GM12891 (cell line): Measurements from ENCODE around the gene TNKS1BP1.
"Not testable (repeated sequence)": the region's sequence is repeated elsewhere in the genome, so short reads cannot be mapped to it uniquely, and the experiment has no call there.

Source experiments
- DNase-seq: peaks from one replicate; pipeline ENCODE4 v3.0.0; 2011; ENCODE audit warnings: low spot score; ENCODE audit not compliant: insufficient read length
- FAIRE-seq: peaks from 2 replicates; lab custom pipeline; 2011; peaks lifted over from hg19 to GRCh38; lab: Jason Lieb, UNC
- PAX5 ChIP-seq: IDR thresholded peaks from 2 replicates; pipeline ENCODE4 v1.6.1; 2011; ENCODE audit warnings: low read length, moderate library complexity, mild to moderate bottlenecking; ENCODE audit not compliant: insufficient read depth, severe bottlenecking
- POLR2A ChIP-seq: IDR thresholded peaks from 2 replicates; pipeline ENCODE4 v1.6.1; 2011; ENCODE audit warnings: low read depth, low read length, control low read depth
- POLR2AphosphoS5 ChIP-seq: IDR thresholded peaks from 2 replicates; pipeline ENCODE4 v1.6.1; 2011; ENCODE audit warnings: low read depth, low read length, control low read depth
- POU2F2 ChIP-seq: IDR thresholded peaks from 2 replicates; pipeline ENCODE4 v1.6.1; 2011; ENCODE audit warnings: low read depth, mild to moderate bottlenecking, control low read depth, low read length, moderate library complexity
- SPI1 ChIP-seq: IDR thresholded peaks from 2 replicates; pipeline ENCODE4 v1.6.1; 2011; ENCODE audit warnings: low read depth, low read length, control low read depth
- TAF1 ChIP-seq: IDR thresholded peaks from 2 replicates; pipeline ENCODE4 v1.6.1; 2011; ENCODE audit warnings: low read depth, low read length, control low read depth

TNKS1BP1 gene

DNA sequence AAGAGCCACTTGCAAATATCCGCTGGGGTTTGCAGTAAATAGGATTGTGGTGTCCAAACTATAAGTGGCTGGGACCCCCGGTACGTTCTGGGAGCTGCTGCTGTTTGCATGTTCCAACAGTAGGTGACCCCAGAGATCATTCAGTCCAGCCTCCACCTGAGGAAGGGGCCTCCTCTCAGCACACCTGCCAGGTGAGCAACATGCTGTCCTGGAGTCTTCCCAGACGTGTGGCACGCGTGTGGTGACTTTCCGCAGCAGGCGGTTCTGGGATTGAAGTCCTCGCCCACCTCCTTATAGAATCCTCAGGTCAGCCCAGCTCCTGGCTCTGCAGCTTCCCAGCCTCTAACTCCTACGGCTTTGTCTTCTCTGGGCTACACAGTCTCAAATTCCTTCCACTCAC is 20.1 kb upstream of the TNKS1BP1 start:
- DNase-seq (no peak), FAIRE-seq (no peak)
- TF ChIP-seq PAX5 (no peak), TAF1 (no peak), POLR2AphosphoS5 (no peak), POU2F2 (no peak)

DNA sequence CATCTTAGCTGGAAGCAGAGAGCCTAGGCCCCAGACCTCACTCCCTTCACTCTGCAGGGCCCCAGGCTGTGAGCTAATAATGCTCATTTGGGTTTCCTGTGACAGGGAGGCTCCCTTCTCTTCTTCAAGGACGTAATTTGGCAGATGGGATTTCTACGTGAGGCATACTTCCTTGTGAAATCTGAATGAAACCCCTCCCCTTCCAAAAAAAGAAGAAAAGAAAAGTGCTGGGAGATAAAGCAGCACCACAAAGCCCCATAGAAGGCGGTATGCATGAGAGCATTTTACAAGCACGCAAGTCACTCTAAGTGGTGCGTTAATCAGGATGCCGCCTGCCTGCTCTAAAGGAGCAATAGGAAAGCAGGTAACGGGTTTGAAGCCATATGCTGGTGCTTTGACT is 19.1 kb upstream of the TNKS1BP1 start:
- DNase-seq (no peak), FAIRE-seq (no peak)
- TF ChIP-seq TAF1 = no peak
- TF ChIP-seq POLR2AphosphoS5 = no peak
- TF ChIP-seq SPI1 = no peak
- no peak for TF ChIP-seq POU2F2
- TF ChIP-seq PAX5 = no peak
- TF ChIP-seq POLR2A = no peak

DNA sequence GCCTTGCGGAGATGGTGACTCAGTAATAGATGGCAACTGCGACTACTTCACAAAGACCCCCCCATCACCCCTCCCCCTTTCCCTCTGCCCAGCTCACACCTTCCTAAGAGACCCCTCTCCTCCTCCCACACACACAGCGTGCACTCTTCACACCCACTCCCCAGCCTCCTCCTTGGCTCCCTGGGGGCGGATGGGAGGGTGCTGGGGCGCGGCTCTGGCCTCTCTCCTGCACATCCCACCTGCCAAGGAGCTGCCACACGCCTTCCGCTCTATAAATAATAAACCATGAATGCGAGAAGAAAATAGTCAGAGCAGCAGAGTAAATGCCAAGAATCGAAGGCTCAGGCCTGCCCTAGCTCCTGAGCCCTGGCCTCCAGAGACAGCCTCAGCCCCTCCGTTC is 17.9 kb upstream of the TNKS1BP1 start:
- DNase-seq (no peak), FAIRE-seq (no peak)
- TF ChIP-seq PAX5 = no peak
- no peak for TF ChIP-seq POLR2AphosphoS5
- TF ChIP-seq TAF1 = no peak
- TF ChIP-seq POLR2A = no peak
- no peak for TF ChIP-seq SPI1
- TF ChIP-seq POU2F2 = no peak

- DNase-seq (no peak), FAIRE-seq (no peak)
- no peak for TF ChIP-seq POLR2A
- no peak for TF ChIP-seq POLR2AphosphoS5
- no peak for TF ChIP-seq TAF1
Observed at GRCh38 chr11:57341250-57341808, 16.6 kb upstream of the TNKS1BP1 start.

DNA sequence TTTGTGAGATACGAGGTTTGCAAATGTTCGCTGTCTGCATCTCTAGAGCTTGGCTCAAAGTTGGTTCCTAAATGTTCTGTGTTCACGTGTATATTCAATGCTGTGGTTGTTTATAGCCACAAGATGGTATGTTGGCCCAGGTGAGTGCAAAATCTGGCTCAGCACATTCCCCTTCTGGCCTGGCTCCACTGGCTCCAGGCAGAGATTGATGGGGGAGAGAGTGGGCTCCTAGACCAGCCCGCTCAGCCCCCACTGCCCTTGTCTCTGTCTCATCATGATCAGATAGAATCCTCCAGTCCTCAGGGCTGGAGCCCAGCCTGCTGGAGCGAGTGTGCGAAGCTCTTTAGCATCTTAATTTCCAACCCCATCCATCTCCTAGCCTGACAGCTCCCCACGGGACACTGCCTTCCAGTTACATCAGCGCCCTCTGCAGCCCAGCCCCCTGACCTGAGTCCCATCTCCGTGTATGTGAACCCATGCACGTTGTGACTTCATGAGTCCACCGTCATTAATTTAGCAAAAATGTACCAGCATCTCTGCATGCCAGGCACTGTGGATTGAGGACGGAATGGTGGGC is 15.4 kb upstream of the TNKS1BP1 start:
- no peak for FAIRE-seq
- no peak for DNase-seq
- TF ChIP-seq POLR2AphosphoS5 = no peak
- no peak for TF ChIP-seq PAX5
- TF ChIP-seq SPI1 = no peak
- no peak for TF ChIP-seq POLR2A
- no peak for TF ChIP-seq TAF1
- TF ChIP-seq POU2F2 = no peak

DNA sequence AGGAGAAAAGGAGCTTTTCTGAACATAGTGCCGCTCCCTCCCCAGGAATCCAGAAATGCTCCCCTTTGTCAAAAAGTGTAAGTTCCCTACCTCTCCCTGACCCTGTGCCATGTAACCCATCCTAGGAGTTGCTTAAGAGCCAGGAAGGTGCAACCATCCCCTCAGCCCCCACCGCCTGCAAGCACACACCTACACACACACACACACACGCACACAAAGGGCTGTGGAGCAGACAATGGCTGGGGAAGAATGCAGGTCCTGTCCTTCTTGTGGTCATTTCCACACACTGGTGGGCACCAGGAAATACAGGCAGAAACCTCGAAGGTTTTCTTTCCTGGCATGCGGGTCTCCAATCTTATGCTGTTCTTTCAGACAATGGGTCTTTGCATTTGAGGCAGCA is 14.6 kb upstream of the TNKS1BP1 start:
- DNase-seq (no peak), FAIRE-seq (no peak)
- TF ChIP-seq TAF1 = no peak

- no peak for DNase-seq
- FAIRE-seq = no peak
- TF ChIP-seq POU2F2 (no peak), TAF1 (no peak), SPI1 (no peak), POLR2AphosphoS5 (no peak), POLR2A (no peak), PAX5 (no peak)
Observed at GRCh38 chr11:57338142-57338541, 13.4 kb upstream of the TNKS1BP1 start, which contains the start of gene P2RX3. Gene P2RX3, plus strand, starts transcription at chr11:57338352. Its CDS starts 199 bp downstream, at chr11:57338551.

GRCh38 chr11:57336856-57337255 is 12.1 kb upstream of the TNKS1BP1 start:
- DNase-seq, FAIRE-seq: not testable (repeated sequence)

DNA sequence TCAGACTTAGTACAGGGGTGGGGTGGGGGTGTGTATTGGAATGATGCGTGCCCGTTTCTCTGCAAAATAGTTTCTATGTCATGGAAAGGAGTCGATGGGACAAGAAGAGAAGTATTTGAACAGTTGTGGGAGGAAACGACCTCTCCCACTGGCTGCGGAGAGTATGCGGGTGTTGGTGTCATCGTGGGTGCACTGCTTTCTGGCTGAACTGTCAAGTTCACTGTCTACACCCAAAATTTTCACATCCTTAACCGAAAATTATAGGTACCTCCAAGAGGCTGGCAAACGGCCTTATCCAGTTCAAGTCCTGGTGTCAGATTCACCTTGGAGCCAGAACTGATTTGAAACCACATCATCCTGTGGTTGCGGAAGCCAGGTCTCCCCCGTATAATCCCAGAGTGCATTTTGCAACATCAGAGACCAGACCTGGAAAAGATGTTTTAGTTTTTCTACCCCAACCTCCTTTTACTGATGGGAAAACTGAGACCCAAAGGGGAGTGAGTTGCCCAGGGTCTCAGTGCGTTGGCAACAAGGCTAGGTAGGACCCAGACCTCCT is 11.4 kb upstream of the TNKS1BP1 start:
- no peak for FAIRE-seq
- DNase-seq = no peak

GRCh38 chr11:57335343-57336110 is 10.8 kb upstream of the TNKS1BP1 start, which contains the start of gene SSRP1:
Gene SSRP1, minus strand, starts transcription at chr11:57335892. Its CDS starts 771 bp downstream, at chr11:57335121.
- DNase-seq (peak; percentile 92), FAIRE-seq (peak; percentile 94)
- TF ChIP-seq SPI1 (no peak), POLR2A (peak; percentile 81), PAX5 (no peak), POLR2AphosphoS5 (peak; percentile 82), TAF1 (peak; percentile 88), POU2F2 (0 out of 2 replicates have a peak, but pooled peaks have one; percentile 36)

More for the DNA sequence above, 11.4 kb upstream of the TNKS1BP1 start:
- TF ChIP-seq TAF1 (no peak), POLR2A (no peak; the same call in 1 of the 2 replicates), SPI1 (no peak), POU2F2 (no peak), POLR2AphosphoS5 (no peak), PAX5 (no peak)
